ENCODE results near the gene MOCS3.

The MOCS3 gene

DNA sequence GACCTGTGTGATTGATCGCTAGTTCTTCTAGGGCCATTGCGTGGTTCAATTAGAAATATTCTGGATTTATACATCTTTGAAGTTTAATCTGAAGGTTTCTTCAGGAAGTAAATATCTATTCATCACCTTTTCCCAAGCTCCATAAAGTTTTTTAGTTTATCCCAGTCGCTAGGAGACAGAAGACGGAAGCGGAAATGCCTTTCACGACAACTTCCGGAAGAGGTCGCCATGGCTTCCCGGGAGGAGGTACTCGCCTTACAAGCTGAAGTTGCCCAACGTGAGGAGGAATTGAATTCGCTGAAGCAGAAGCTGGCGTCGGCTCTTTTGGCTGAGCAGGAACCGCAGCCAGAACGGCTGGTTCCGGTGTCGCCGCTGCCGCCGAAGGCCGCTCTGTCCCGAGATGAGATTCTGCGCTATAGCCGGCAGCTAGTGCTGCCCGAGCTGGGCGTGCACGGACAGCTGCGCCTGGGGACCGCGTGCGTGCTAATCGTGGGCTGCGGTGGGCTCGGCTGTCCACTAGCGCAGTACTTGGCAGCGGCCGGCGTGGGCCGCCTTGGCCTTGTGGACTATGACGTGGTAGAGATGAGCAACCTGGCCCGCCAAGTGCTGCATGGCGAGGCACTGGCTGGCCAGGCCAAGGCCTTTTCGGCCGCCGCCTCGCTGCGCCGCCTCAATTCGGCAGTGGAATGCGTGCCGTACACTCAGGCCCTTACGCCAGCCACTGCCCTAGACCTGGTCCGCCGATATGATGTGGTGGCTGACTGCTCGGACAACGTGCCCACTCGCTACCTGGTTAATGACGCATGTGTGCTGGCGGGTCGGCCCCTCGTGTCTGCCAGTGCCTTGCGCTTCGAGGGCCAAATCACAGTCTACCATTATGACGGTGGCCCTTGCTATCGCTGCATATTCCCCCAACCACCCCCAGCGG, at the start of gene MOCS3:
MOCS3 (plus strand) TSS at position 204 of the 928 bp plus-strand sequence; CDS start at position 229, 25 bp downstream.
- DNase-seq = peak; percentile 98

- no peak for DNase-seq
Measured at GRCh38 chr20:50909413-50909812, 49.2 kb upstream of the MOCS3 start.

- DNase-seq = no peak
Measured at GRCh38 chr20:50911030-50911429, 47.6 kb upstream of the MOCS3 start.

DNA sequence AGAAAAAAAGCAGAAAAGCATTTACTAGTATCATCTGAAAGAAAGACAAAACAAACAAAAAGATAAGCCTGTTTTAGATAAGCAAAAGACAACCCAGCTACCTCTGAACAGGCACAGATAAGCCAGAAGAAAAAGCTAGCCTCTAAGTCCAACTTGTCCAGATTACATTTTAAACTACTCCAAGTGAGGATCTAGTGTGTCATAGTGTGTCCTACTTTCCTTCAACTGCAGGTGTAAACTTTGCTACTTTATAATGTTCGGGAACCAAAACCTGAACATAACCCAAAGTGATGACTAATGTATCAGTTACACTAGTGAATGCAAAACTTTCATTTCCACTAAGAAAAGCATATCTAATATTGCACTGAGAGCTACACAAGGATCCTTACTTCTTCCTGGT, 46.9 kb upstream of the MOCS3 start:
- DNase-seq = no peak

GRCh38 chr20:50913690-50914375, 44.8 kb upstream of the MOCS3 start:
- peak; percentile 94 for DNase-seq

DNA sequence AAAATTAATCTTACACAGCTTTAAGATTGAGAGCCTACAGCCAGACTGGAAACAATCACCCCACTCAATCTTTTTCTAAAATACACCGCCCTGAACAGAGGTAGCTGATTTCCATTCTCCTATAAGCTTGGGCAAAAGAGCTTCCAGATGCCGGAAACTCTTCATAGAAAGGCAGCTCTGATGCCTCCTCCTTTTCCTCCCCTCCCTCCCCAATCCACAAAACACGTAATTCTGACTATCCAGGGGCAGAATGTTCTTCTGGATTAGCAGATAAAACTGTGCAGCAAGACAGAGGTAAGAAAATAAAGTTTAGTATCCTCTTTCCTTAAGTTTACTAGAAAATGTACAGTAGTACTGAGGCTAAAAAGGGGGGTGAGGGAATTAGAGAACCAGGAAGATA, 43.2 kb upstream of the MOCS3 start:
- DNase-seq = no peak

- DNase-seq = no peak
Measured at GRCh38 chr20:50916257-50916656, 42.4 kb upstream of the MOCS3 start.

- DNase-seq = no peak
Measured at GRCh38 chr20:50916934-50917333, 41.7 kb upstream of the MOCS3 start.

DNA sequence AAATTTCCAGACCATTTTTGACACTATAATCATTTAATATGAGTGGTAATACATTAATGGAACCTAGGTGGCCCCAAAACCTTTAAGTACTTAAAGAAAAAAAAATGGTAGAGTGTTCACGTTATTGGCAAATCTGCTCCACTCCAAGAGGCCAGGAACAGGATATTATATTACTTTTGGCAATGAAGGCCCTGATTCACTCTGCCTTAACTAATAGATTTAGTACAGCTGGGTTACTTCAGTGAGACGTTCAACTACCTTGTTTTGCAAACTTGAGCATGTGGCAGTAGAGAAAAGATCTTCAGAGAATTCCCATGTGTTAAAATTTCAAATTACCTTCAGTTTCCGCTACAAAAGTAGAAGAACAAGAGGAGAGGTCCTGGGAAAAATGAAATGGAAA, 40.2 kb upstream of the MOCS3 start:
- peak; percentile 92 for DNase-seq

GRCh38 chr20:50919567-50919966, 39.1 kb upstream of the MOCS3 start:
- DNase-seq = peak; percentile 67

DNA sequence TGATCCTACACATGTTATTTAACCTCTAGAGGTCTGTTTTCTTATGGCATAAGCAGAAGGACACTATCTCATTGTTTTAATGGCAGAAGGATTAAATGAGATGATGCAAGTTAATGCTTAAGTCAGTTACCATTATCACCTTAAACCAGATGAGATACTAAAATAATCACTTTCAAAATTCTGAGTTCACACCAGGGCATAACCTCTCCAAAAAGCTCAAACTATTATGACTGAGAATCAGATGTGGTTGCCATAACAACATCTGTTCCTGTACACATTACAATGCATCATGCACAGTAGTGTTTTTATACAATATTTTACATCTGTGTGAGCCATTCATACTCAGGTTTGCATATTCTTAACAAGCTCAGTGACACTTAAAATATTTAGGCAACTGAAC, 37.6 kb upstream of the MOCS3 start:
- peak; percentile 35 for DNase-seq

DNA sequence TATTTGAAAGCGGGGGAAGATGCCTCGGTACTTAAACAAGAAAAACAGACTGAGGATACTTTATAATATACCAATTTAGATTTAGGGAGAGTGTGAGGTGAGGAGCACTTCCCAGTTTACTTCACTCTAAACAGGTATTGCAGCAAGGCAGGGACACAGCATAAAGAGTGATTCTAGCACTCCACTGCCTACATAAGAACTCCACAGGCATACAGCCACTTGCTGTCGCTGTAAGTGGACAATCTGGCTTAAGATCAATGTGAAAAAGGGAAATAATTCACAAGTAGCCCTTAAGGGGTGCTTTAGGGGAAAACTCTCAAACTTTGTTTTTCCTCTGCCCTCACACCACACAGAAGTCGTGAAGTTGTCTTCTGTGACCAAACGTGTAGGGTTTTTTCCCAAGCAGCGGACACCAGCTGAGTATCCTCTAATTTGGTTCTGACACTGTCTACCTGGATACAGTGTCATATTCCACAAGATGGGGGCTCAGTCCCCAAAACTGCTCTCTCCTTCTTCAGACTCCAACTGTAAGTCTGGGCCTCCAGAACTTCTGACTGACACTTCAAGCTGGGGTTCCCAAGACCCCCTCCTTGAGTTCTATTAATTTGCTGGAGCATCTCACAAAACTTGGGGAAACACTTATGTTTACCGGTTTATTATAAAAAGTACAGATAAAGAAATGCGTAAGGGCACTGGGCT, 36.7 kb upstream of the MOCS3 start:
- no peak for DNase-seq

DNA sequence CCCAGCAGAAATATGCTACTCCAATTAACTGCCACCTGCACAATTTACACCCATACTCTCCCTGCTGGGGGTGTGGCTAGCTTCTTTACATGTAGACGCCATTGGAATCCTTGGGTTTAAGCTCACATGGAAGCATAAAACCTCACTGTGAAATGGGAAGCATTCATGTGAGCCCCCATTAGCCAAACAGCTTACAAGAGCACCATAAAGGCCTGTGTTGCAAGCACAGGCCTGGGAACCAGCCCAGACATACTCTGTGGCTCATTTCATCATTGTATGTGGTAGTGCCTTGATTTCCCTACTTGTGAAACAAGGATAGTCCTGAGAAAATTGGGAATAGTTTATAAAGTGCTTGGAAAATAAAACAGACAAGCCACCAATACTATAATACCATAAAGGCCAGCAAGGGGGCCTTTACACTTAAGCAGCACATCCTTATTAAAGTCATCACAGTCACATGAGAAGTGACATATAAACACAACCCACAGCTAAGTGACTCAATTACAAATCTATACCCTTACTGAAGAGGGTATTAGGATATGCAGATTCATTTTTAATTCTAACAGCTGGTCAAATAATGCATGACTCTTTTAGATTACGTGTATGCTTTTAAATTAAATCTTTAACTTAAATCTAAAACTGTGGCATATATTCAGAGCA, 34.2 kb upstream of the MOCS3 start:
- no peak for DNase-seq

DNA sequence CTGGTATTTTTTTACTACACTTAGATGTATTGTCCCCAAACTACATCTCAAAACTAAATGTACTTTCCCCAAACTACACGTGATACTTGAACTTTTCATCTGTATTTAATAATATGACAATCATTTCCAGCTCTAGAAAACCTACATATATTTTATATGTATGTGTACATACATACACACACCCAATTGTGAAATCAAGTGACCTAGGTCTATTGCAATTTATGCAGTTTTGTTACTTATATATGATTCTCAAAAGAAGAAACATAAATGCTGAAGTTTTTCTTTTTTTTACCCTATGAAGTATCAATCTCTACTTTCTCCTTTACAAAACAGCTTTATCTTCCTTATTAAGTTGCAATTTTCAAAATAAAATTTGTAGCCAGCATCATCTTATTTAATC, 32.1 kb upstream of the MOCS3 start:
- DNase-seq = no peak

GRCh38 chr20:50928469-50928868, 30.1 kb upstream of the MOCS3 start:
- no peak for DNase-seq

DNA sequence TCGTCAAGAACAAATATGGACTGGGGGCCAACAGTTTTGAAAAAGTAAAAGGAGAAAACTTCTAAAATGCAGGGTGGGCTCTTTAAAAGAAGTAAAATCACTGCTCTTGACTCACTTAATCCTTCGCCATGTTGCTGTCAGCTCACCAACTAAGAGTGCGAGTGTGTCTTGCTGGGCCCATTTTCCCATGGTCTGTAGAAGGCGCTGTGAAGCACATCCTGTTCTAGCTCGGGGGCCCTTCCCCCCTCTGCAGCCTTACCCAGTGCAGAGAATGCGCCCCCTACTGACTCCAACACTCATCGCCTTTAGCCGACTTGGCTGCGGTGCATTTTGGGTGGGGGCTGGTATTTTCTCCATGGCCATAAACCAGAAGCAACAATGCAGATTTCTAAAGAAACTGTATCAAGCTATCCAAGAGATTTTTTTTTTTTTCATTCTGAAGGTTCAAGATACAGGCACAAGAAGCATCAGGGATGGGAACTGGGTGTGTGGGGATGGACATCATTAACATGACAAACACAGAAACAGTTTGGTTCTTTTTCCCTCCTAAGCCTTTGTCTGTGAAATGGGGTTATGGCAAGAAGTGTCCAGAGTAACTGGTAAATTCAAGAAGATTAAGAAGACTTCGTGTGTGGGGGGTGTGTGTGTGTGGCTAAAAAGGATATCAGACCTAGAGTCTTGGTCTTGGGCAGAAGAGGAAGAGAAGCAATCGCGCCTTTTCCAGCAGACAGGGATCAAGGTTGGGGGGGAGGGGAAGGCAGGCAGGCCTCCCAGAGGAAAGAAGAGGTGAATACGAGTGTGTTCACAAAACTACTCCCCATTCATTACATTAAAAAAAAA, 29.1 kb upstream of the MOCS3 start:
- DNase-seq = peak; percentile 93

- DNase-seq = peak; percentile 43
Measured at GRCh38 chr20:50930139-50930975, 28.3 kb upstream of the MOCS3 start.

DNA sequence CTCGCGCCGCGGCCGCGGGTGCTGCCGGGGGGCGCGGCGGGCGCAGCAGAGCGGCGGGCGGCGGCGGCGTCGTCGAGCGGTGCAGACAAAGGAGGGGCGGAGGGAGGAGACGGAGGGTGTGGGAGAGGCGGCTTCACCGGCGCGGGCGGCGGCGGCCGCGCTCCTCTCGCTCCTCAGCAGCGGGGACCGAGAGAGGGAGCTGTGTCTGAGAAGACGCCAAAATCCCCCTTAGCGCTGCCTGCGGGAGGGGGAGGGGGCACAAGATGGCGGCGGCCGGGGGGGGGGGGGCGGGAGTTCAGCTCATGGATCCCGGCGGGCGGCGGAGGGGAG, 27.7 kb upstream of the MOCS3 start:
- DNase-seq = no peak

- DNase-seq = peak; percentile 97
Measured at GRCh38 chr20:50931306-50932015, 27.2 kb upstream of the MOCS3 start, which contains the start of gene ADNP. TSS of gene ADNP (minus strand) at chr20:50931437. CDS start at chr20:50903996, 27,441 bp downstream.

GRCh38 chr20:50932016-50932485, 26.6 kb upstream of the MOCS3 start:
- DNase-seq = no peak
